Adrenal gland (tissue), 12 donors: ENCODE results near the gene KCNAB3. TPM values are rescaled to one million over a fixed set of nuclear protein-coding genes. Genes with fewer than 3 reads are reported as not detected.
A peak's percentile ranks its signal among the peaks of the same experiment; 100 is the strongest.

Source experiments
- DNase-seq, 7 donors: peaks; one replicate each; pipeline ENCODE4 v3.0.0-alpha.2; 2019 to 2020
- H3K27ac ChIP-seq, 5 donors: fragments of 200-600 bp; sonication (generic) in 4 of 5; 1 replicate in 3 of 5; 2 replicates in 2 of 5; pipeline versions ENCODE4 v1.5.1 to v1.8.0; 2016 to 2020; ENCODE audit warnings: mild to moderate bottlenecking in 1 of 5
- H3K27me3 ChIP-seq: fragments of 200-600 bp; 2 replicates; pipeline ENCODE4 v1.8.0; 2021
- H3K36me3 ChIP-seq, 2 donors: fragments of 200-600 bp; replicated peaks in 1 of 2; 1 replicate in 1 of 2; 2 replicates in 1 of 2; pipeline versions ENCODE4 v1.5.1 to v1.8.0; 2018 to 2022
- H3K4me1 ChIP-seq, 2 donors: fragments of 200-600 bp; replicated peaks in 1 of 2; 1 replicate in 1 of 2; 2 replicates in 1 of 2; pipeline versions ENCODE4 v1.5.1 to v1.8.0; 2018 to 2021
- H3K4me3 ChIP-seq, 4 donors: fragments of 200-600 bp; sonication (generic) in 3 of 4; one replicate each; pipeline ENCODE4 v1.5.1; 2016 to 2018
- H3K9me3 ChIP-seq, 3 donors: fragments of 200-600 bp; sonication (generic) in 1 of 3; replicated peaks in 1 of 3; 1 replicate in 2 of 3; 2 replicates in 1 of 3; pipeline versions ENCODE4 v1.5.1 to v1.8.0; 2016 to 2021
- CTCF ChIP-seq, 6 experiments: fragments of 450-650 bp in 4 of 6; fragments of 200-600 bp in 2 of 6; sonication (generic) in 1 of 6; IDR thresholded peaks; 1 replicate in 5 of 6; 2 replicates in 1 of 6; pipeline versions ENCODE4 v1.5.1 to v1.8.0; 2016 to 2021; ENCODE audit warnings: antibody characterized with exemption in 6 of 6, mild to moderate bottlenecking in 2 of 6, moderate library complexity in 1 of 6
- POLR2A ChIP-seq, 2 donors: fragments of 450-650 bp; IDR thresholded peaks; one replicate each; pipeline ENCODE4 v1.6.1; 2017; ENCODE audit warnings: antibody characterized with exemption in 2 of 2, mild to moderate bottlenecking in 2 of 2, moderate library complexity in 1 of 2
- WGBS, 4 donors: extraction: QIAGEN DNeasy Blood & Tissue Kit in 2 of 4; methylation state at CpG; one replicate each; pipeline versions ENCODE4 v1.1.5 to v1.1.7; 2013 to 2017; 5-methylcytosine and 5-hydroxymethylcytosine counted together
- intact Hi-C, 2 donors: fragments of 100-400 bp; cut with DNase I; formaldehyde crosslinking; loops; one replicate each; pipeline versions ENCODE4 v1.14.1 to v1.15.0; 2022 to 2023
- polyA plus RNA-seq, 3 donors: library from polyadenylated mRNA; stranded (reverse); fragments of 200-250 nt in 2 of 3; fragments of 350-450 nt in 1 of 3; fragmentation: Illumina TruSeq in 1 of 3; extraction: RNeasy Lipid Tissue Mini Kit (QIAGEN cat#74804) in 1 of 3; gene quantifications; one replicate each; pipeline ENCODE4 v1.2.3, GENCODE V29; 2013 to 2014
- total RNA-seq, 9 donors: library from RNA; depleted of rRNA in 4 of 9; stranded (reverse); fragments of >200 nt in 4 of 9; fragments of 120-200 nt in 1 of 9; fragmentation: NEBNext Ultra II Directional in 1 of 9; extraction: Animal tissue kit (Norgen Biotek cat#: 25700) in 1 of 9; gene quantifications; one replicate each; pipeline versions ENCODE4 v1.1.0 to v1.2.4, GENCODE V29; 2013 to 2023
- donor health status: healthy with polysubstance abuse.
- donor health status: Bipolar disorder and iron deficiency.
- donor health status: DM: yes; HTN: yes; CAD: no.
- donor health status: DM: no; HTN: no; CAD: no.
- donor health status: DM: no; HTN: no; CAD: no.
- donor health status: DM: yes; HTN: yes; CAD: no.

The KCNAB3 gene
- total and polyA plus RNA-seq, 12 donors: 0.12 to 4.2 (median 0.68) TPM; not detected in 2

GRCh38 chr17:7897773-7898172 lies 31.9 kb downstream of the KCNAB3 start:
- Histone ChIP-seq H3K27me3 (no peaks in the 10 kb centered on the region), H3K36me3 (peaks cover 0 to 94% of the 10 kb centered on the region in 2 donors), H3K4me1 (no peaks in the 10 kb centered on the region), H3K4me3 (no peak overlapping the region), H3K9me3 (no peaks in the 10 kb centered on the region), H3K27ac (peak overlapping the region in 1 of 5 donors; percentile 21)
- WGBS, 4 donors: 30 to 35% (median 33%) methylated on average over 6 of the region's 6 CpGs
- peak in 6 of 7 donors; percentile 16 to 69 (median 54) for DNase-seq
- TF ChIP-seq POLR2A (IDR thresholded peaks at IDR 0.05) (no peak), CTCF (IDR thresholded peaks at IDR 0.05) (peak; percentile 37 to 94 (median 76))
- intact Hi-C loops: loop anchor here in 1 of 2 donors (5.0 kb wide), 1 partner anchor 35 kb away; no protein-coding TSS in a partner anchor

- intact Hi-C loops: loop anchor here in 1 of 2 donors (5.0 kb wide), 1 partner anchor 35 kb away; no protein-coding TSS in a partner anchor
- 80 to 84% (median 82%) methylated on average over 13 of the region's 13 CpGs for WGBS, 4 donors
- Histone ChIP-seq H3K4me3 (no peak overlapping the region), H3K36me3 (peaks cover 0 to 88% of the 10 kb centered on the region in 2 donors), H3K9me3 (no peaks in the 10 kb centered on the region), H3K27ac (no peak overlapping the region), H3K27me3 (no peaks in the 10 kb centered on the region), H3K4me1 (no peaks in the 10 kb centered on the region)
- peak in 4 of 7 donors; percentile 7 to 50 (median 20) for DNase-seq
- no peak for TF ChIP-seq CTCF (IDR thresholded peaks at IDR 0.05)
- TF ChIP-seq POLR2A (IDR thresholded peaks at IDR 0.05): no peak
Measured at GRCh38 chr17:7897090-7897489, 32.6 kb downstream of the KCNAB3 start.

- Histone ChIP-seq H3K27me3 (no peaks in the 10 kb centered on the region), H3K9me3 (no peaks in the 10 kb centered on the region), H3K4me3 (no peak overlapping the region), H3K4me1 (peaks cover 0 to 2% of the 10 kb centered on the region in 2 donors), H3K36me3 (peaks cover 0 to 85% of the 10 kb centered on the region in 2 donors), H3K27ac (no peak overlapping the region)
- no peak for TF ChIP-seq CTCF (IDR thresholded peaks at IDR 0.05)
- TF ChIP-seq POLR2A (IDR thresholded peaks at IDR 0.05): no peak
- intact Hi-C loops: loop anchor here in 1 of 2 donors (5.0 kb wide), 1 partner anchor 33 kb away; no protein-coding TSS in a partner anchor
- 82 to 92% (median 85%) methylated on average over 8 of the region's 8 CpGs for WGBS, 4 donors
- DNase-seq: peak in 3 of 7 donors; percentile 1 to 16 (median 12)
Measured at GRCh38 chr17:7894866-7895265, 34.8 kb downstream of the KCNAB3 start.

- intact Hi-C loops: no loop called here
- no peaks in the 10 kb centered on the region for H3K9me3 ChIP-seq
- H3K4me3 ChIP-seq: no peak overlapping the region
- 89 to 92% (median 91%) methylated on average over 9 of the region's 9 CpGs for WGBS, 4 donors
- TF ChIP-seq CTCF (IDR thresholded peaks at IDR 0.05): no peak
- TF ChIP-seq POLR2A (IDR thresholded peaks at IDR 0.05): no peak
- peak in 3 of 7 donors; percentile 3 to 29 (median 17) for DNase-seq
- H3K27me3 ChIP-seq: no peaks in the 10 kb centered on the region
- H3K36me3 ChIP-seq: peaks cover 0 to 78% of the 10 kb centered on the region in 2 donors
- H3K4me1 ChIP-seq: peaks cover 5 to 9% of the 10 kb centered on the region in 2 donors
- H3K27ac ChIP-seq: no peak overlapping the region
Measured at GRCh38 chr17:7894226-7894625, 35.4 kb downstream of the KCNAB3 start.
